Nephron (organoid): ENCODE results near the gene DPP6.

ENCODE experiments used
- H3K27ac Mint-ChIP-seq, 3 experiments: 2 replicates each; pipeline ENCODE4 v1.8.0; 2020; ENCODE audit warnings: mixed read lengths in 3 of 3, mild to moderate bottlenecking in 2 of 3, moderate library complexity in 1 of 3
- H3K27me3 Mint-ChIP-seq: 2 replicates; pipeline ENCODE4 v1.8.0; 2021; ENCODE audit warnings: low read depth, mild to moderate bottlenecking, moderate library complexity, mixed read lengths
- H3K36me3 Mint-ChIP-seq: 2 replicates; pipeline ENCODE4 v1.8.0; 2020; ENCODE audit warnings: low read depth, mixed read lengths
- H3K4me1 Mint-ChIP-seq: 2 replicates; pipeline ENCODE4 v1.8.0; 2020; ENCODE audit warnings: mixed read lengths
- H3K4me3 Mint-ChIP-seq, 3 experiments: 2 replicates each; pipeline ENCODE4 v1.8.0; 2020; ENCODE audit warnings: mild to moderate bottlenecking in 3 of 3, mixed read lengths in 3 of 3, moderate library complexity in 2 of 3
- H3K9me3 Mint-ChIP-seq: 2 replicates; pipeline ENCODE4 v1.8.0; 2020; ENCODE audit warnings: mixed read lengths
- CTCF ChIP-seq, 3 experiments: fragments of 200-600 bp; sonication (generic); IDR thresholded peaks; one replicate each; pipeline ENCODE4 v1.5.0; 2021; ENCODE audit warnings: antibody characterized with exemption in 3 of 3; ENCODE audit not compliant: unreplicated experiment in 3 of 3

Gene DPP6

GRCh38 chr7:154440651-154441050 is 388.5 kb downstream of the DPP6 start:
- no peak overlapping the region for H3K27ac Mint-ChIP-seq
- H3K4me1 Mint-ChIP-seq: peaks cover 6% of the 10 kb centered on the region

GRCh38 chr7:154441811-154442210 is 389.6 kb downstream of the DPP6 start:
- no peaks in the 10 kb centered on the region for H3K9me3 Mint-ChIP-seq
- peaks cover 4% of the 10 kb centered on the region for H3K36me3 Mint-ChIP-seq
- no peaks in the 10 kb centered on the region for H3K27me3 Mint-ChIP-seq
- no peak overlapping the region for H3K4me3 Mint-ChIP-seq
- H3K27ac Mint-ChIP-seq: no peak overlapping the region
- no peak for TF ChIP-seq CTCF (IDR thresholded peaks at IDR 0.05; ENCODE audit: unreplicated experiment in 3 of 3)
- H3K4me1 Mint-ChIP-seq: peaks cover 6% of the 10 kb centered on the region

More at GRCh38 chr7:154440651-154441050, 388.5 kb downstream of the DPP6 start:
- H3K9me3 Mint-ChIP-seq: no peaks in the 10 kb centered on the region
- no peak for TF ChIP-seq CTCF (IDR thresholded peaks at IDR 0.05; ENCODE audit: unreplicated experiment in 3 of 3)
- no peak overlapping the region for H3K4me3 Mint-ChIP-seq
- no peaks in the 10 kb centered on the region for H3K27me3 Mint-ChIP-seq
- H3K36me3 Mint-ChIP-seq: no peaks in the 10 kb centered on the region

GRCh38 chr7:154442939-154443338 is 390.7 kb downstream of the DPP6 start:
- no peak overlapping the region for H3K4me3 Mint-ChIP-seq
- H3K36me3 Mint-ChIP-seq: peaks cover 9% of the 10 kb centered on the region
- TF ChIP-seq CTCF (IDR thresholded peaks at IDR 0.05; ENCODE audit: unreplicated experiment in 3 of 3): no peak
- H3K27me3 Mint-ChIP-seq: no peaks in the 10 kb centered on the region
- peaks cover 6% of the 10 kb centered on the region for H3K4me1 Mint-ChIP-seq
- H3K9me3 Mint-ChIP-seq: peaks cover 4% of the 10 kb centered on the region
- H3K27ac Mint-ChIP-seq: no peak overlapping the region

- peaks cover 9% of the 10 kb centered on the region for H3K36me3 Mint-ChIP-seq
- H3K9me3 Mint-ChIP-seq: peaks cover 4% of the 10 kb centered on the region
- H3K27me3 Mint-ChIP-seq: peaks cover 3% of the 10 kb centered on the region
- no peak overlapping the region for H3K27ac Mint-ChIP-seq
- H3K4me3 Mint-ChIP-seq: no peak overlapping the region
- peaks cover 11% of the 10 kb centered on the region for H3K4me1 Mint-ChIP-seq
- TF ChIP-seq CTCF (IDR thresholded peaks at IDR 0.05; ENCODE audit: unreplicated experiment in 3 of 3): no peak
These were observed 398.3 kb downstream of the DPP6 start for GRCh38 chr7:154450451-154450850.

GRCh38 chr7:154451480-154452457 is 399.6 kb downstream of the DPP6 start:
- no peak for TF ChIP-seq CTCF (IDR thresholded peaks at IDR 0.05; ENCODE audit: unreplicated experiment in 3 of 3)
- H3K36me3 Mint-ChIP-seq: peaks cover 5% of the 10 kb centered on the region
- peaks cover 11% of the 10 kb centered on the region for H3K4me1 Mint-ChIP-seq
- H3K9me3 Mint-ChIP-seq: peaks cover 8% of the 10 kb centered on the region
- no peak overlapping the region for H3K27ac Mint-ChIP-seq
- no peak overlapping the region for H3K4me3 Mint-ChIP-seq
- H3K27me3 Mint-ChIP-seq: peaks cover 3% of the 10 kb centered on the region
